GM19193 (cell line): ENCODE measurements around the gene SETD4.

Source experiments
- POLR2A ChIP-seq: IDR thresholded peaks from 4 replicates; pipeline ENCODE4 v1.6.1; 2011; ENCODE audit not compliant: insufficient read depth, insufficient read length; ENCODE audit errors: extremely low read depth

SETD4 gene

DNA sequence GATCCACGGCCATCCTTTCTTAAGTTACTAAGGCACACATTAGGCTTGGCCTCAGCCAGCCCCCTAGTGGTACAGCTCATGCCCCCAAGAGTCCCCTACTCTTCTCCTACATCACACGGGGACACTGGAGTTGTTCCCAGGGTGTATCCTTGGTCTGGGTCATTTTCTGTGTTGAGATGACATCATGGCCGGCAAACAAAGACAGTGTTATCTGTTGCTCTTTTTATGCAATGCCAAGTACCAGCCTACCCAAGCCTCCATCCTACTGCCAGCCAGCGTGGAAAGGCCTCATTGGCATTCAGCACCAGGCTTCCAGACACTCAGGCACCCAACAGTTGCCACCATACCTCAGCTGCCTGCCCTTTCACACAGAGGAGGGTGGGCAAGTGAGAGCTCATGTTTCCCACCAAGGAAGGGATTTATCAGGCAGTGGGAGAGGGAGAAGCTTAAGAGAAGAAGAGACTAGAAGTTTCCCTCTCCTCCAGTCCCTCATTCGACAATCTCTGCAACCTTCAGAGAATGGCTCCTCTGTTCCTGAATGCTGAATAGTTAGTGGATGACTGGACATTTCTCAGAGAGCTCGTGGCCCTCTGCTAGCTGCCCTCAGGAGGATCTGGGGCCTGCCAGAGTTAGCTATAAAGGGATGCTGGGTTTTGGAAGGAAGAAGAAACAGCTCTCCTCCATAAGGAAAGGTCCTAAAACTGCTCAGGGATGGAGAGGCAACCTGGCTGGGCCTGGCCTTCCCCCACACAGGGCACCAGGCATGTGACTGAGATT lies 27.2 kb upstream of the SETD4 start:
- no peak for TF ChIP-seq POLR2A

DNA sequence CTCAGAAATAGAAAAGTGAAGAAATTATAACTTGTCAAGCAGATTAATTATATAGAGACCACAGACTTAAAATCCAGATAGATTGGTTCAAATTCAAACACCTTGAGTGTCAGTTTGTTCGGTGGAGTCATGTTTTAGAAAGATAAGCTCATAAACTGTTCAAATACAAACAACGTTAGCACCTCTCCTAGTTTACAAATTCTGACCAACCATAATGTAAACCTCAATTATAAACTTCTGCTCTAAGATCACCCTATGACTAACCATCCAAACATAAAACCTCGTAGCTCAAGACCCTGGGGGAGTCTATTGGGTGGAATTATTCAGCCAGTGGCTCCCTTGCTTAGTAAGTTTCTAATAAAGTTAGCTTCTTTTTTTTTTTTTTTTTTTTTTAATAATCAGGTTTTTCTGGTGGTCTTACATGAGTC lies 21.9 kb upstream of the SETD4 start:
- no peak for TF ChIP-seq POLR2A

DNA sequence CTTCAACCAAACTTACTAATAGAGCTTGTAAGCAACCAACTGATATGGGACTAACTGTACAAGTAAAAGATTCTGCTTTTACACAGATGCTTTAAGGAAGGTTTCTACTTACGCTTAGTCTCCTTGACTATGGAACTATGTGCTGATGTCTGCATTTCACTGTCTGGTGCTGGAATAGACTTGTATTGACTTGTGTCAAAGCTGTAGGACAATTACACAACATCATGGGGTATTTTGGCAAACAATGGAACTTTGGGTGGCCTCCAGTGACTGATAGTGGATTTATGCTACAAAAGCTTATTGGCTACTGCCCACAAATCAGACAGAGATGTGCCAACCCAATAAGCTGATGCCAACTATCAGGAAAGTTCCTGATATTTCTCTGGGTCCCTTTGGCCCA lies 20.1 kb upstream of the SETD4 start:
- no peak for TF ChIP-seq POLR2A

DNA sequence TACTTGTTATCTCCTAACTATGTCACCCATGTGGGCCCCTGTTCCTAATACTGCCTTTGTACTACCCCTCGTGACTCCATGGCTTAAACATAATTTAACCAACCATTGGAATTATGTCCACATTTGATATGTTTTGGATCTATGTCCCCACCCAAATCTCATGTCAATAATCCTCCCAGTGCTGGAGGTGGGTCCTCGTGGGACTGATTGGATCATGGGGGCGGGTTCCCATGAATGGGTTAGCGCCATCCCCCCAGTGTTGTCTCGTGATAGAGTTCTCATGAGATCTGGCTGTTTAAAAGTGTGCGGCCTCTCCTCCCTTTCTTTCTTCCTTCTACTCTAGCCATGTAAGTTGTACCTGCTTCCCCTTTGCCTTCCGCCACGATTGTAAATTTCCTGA lies 19.3 kb upstream of the SETD4 start:
- TF ChIP-seq POLR2A = no peak

DNA sequence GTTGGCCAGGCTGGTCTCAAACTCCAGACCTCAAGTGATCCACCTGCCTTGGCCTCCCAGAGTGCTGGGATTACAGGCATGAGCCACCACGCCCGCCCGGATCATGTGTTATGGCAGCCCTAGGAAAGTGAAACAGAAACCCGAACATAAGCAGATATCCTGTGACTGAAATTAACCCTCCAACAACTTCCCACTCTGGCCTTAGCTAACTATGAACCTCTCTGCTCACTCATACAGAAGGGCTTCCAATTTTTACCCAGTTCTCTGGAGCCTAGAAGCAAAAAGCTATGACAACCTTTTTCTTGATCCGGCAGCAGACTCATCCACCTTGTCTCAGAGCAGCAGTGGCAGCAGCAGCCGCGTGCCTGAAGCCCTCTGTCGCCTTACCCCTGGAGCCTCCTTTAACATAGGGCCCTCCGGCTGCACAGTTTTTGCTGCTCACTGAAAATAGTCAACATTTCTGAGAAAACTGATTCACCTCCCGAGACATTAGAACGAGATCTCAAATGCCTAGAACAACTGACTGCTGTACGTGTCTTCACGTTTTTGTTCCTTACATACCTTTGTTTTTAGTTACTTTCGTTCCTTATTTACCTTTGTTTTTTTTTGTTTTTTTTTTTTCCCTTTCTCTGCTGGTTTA lies 18.8 kb upstream of the SETD4 start:
- no peak for TF ChIP-seq POLR2A

DNA sequence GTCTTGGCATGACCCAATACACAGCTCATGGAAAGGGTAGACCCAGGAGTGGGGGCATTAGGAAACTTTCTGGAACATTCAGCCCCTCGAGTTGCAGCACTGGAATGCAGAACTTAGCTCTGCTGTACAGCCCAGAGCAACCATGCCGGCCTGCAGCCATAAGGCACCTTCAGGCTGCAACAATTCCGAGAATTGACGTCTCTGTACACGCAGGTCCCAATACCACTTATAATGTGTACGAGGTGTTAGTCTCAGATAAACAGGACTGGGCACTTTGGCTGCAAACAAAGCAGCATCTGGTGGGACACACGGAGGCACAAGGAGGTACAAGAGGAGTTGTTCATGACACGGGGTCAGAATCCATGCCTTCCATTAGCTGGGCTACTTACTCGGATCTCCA lies 17.4 kb upstream of the SETD4 start:
- TF ChIP-seq POLR2A = no peak

DNA sequence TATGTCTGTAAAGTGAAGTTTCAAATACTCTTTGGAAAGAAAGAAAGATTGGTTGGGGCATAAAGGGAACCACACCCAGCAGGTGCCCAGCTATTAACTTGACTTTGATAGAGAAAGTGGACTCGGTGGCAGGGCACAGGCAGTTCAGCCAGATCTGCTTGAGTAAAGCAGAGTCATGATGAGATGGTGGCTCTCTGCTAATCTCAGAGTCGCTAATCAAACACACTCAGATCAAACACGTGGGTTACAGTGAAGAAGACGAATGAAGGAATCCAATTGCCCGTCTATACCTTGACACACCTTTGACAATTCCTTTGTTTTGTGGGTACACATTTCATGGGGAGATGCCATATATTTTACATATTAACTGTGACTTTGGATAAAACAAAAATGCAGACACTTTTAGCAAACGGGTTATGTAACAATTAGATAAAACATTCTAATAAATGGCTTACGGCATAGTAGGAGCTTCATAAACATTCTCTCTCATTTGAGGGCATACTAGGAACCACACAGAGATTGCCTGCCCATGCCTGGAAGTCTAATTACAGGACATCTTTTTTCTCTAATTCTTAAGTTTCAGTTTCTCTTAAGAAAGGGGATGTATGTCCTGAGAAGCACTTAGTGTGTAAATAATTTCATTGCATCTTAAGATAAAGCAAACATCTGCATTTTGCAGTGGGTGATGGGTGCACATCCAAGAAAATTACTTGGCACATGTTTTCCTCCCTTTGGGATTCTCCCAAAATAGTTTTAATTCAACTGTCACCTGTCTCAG lies 16.7 kb upstream of the SETD4 start:
- TF ChIP-seq POLR2A = no peak

DNA sequence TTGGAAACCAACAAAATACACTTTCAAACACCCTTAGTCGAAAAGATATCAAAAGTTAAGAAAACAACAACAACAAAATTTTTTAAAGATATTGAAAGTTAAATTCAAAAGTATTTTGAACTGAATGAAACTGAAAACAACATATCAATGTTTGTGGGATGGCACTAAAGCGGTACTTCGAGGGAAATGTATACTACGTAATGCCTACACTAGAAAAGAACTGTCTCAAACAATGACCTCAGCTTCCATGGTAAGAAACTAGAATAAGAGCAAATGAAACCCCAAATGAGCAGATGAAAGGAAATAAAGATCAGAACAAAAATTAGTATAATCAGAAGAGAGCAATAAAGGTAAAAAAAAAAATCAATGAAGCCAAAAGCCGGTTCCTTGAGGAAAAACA lies 15.6 kb upstream of the SETD4 start:
- TF ChIP-seq POLR2A = no peak

DNA sequence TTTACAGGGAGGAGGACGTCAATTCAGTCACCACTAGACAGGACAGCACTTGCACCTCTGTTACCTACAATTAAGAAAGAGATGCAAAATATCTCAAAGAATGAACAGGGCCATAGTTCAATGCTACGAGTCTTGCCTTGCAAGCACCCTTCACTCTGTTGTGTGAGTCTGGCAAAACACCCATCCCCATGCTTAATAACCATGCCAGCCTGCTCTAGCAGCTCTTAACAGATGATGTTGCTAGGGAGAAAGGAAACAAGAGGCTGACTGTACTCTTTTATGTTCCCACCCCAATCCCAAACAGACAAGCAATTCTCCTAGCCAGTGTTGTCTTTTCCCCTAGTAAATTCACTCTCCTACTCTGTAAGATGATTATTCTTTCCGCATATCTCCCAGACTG lies 14.8 kb upstream of the SETD4 start:
- no peak for TF ChIP-seq POLR2A

DNA sequence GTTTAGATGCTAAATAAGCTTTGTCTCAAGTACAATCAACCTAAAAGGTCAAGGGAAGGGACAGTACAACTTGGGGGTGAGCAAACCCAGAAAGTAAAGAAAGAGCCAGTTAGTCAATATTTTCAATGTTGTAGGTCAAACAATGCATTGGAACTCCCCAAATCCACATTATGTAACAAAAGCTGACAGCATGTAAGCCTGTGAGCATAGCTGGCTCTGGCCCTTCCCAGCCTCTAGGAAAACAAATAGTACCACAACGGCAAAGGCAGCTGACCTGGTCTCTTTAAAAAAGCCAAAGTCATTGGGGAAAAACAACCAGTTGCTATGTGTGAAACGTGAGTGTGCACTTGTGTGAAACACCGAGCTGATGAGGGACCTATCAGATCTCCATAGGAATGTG lies 12.9 kb upstream of the SETD4 start:
- no peak for TF ChIP-seq POLR2A

DNA sequence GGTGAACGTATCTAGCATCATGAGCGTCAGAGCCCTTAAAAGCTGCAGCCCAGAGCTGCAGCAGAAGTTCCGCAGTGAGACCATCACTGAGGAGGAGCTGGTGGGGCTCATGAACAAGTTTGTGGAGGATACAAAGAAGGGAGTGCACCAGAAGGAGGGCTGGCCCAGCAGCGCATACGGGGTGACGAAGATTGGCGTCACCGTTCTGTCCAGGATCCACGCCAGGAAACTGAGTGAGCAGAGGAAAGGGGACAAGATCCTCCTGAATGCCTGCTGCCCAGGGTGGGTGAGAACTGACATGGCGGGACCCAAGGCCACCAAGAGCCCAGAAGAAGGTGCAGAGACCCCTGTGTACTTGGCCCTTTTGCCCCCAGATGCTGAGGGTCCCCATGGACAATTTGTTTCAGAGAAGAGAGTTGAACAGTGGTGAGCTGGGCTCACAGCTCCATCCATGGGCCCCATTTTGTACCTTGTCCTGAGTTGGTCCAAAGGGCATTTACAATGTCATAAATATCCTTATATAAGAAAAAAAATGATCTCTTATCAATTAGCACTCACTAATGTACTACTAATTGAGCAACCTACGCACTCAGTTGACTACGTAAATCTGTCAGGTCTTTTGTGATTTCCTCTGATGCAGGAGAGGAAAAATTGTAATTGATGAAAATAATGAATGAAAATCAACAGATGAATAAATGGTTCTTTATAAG lies 12.3 kb upstream of the SETD4 start:
- TF ChIP-seq POLR2A = no peak

DNA sequence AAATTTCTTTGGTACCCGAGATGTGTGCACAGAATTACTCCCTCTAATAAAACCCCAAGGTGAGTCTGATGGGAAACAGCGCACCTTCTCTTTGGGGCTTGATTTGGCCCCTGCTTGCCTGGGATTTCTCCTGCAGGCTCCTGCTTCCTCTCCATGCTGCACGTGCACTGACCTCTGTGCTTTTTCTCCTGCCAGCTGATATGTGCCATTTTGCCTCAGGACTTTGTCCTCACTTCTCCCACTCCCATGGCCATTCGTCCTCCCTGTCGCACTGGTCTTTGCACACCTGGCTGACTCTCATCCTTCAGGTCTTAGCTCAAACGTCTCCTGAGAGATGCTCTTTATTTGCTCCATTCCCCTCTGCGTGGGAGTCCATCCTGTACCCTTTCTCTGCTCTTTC lies 10.7 kb upstream of the SETD4 start:
- TF ChIP-seq POLR2A = no peak

DNA sequence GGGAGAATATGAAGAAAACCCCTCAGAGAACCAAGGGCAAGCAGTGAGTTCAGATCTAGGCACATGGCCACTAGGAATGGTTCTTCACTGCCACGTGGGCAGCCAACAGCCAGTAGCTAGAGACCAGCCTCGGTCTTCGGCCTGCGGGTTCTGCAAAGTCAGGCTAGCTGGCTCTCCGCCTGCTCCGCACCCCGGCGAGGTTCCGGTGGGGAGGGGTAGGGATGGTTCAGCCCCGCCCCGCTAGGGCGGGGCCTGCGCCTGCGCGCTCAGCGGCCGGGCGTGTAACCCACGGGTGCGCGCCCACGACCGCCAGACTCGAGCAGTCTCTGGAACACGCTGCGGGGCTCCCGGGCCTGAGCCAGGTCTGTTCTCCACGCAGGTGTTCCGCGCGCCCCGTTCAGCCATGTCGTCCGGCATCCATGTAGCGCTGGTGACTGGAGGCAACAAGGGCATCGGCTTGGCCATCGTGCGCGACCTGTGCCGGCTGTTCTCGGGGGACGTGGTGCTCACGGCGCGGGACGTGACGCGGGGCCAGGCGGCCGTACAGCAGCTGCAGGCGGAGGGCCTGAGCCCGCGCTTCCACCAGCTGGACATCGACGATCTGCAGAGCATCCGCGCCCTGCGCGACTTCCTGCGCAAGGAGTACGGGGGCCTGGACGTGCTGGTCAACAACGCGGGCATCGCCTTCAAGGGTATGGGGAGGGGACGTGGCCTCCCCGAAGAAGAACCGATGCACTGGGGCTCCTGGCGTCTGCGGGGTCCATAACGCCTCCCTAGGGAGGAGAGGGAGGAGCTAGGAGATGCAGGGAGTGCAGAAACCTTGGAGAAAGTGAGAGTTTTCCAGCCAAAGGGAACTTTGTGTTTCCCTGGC lies 9.6 kb upstream of the SETD4 start, which contains the start of gene CBR1:
Gene CBR1, plus strand, starts transcription at position 312 of the 871 bp plus-strand sequence. Its CDS starts 92 bp downstream, at position 404.
- TF ChIP-seq POLR2A = peak; percentile 65

DNA sequence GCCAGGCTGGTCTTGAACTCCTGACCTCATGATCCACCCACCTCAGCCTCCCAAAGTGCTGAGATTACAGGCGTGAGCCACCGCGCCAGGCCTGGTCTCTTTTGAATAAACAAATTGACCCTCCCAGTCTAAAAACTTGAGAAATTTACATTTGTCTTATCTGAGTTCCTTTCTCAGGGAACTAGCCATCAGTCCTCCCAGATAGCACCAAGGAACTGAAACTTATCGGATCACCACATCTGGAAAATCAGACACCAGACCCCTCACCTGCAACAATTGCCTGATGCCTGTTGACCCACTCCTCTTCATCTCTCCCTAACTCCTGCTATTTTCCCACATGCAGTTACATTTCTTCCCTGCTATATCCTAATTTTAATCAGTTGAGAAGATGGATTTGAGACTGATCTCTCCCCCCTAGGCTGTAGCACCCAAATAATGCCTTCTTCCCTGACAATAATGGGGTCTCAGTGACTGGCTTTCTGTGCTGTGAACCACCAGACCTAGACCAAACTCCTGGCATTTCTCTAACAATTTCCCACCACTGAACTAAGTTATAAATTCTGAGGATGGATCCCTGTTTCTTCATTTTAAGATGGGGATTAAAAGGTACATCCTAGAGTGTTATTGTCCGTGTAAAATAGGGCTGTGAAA lies 8.5 kb upstream of the SETD4 start:
- no peak for TF ChIP-seq POLR2A

DNA sequence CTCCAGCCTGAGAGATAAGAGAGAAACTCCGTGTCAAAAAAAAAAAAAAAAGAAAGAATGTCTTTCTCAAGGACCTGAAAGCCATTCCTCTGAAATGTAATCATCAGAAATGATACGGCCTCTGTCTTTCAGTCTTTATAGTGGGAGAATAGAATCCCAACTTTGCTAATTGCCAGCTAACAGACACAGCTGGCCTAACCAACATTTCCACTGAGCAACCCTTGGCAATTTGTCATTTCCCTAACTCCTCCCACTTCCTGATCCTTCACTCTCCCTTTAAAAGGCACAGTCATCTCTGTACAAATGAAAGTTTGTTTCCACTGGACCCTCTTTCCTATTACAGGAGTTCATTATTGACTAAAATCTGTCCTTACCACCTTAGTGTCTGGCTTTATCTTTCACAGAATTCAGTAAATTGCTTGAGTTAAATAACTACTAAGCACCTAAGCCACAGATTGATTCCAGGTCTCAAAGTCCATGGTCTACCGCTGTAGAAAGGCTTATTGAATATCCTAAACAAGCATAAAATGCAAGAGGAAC lies 5.2 kb upstream of the SETD4 start:
- TF ChIP-seq POLR2A = no peak
